ENCODE measurements around the gene SVOPL. TPM values are rescaled to one million over a fixed set of nuclear protein-coding genes. Genes with fewer than 3 reads are reported as not detected.

SVOPL gene
- total RNA-seq, 2 donors from 2014 or later = 3.7 TPM; not detected in 1

DNA sequence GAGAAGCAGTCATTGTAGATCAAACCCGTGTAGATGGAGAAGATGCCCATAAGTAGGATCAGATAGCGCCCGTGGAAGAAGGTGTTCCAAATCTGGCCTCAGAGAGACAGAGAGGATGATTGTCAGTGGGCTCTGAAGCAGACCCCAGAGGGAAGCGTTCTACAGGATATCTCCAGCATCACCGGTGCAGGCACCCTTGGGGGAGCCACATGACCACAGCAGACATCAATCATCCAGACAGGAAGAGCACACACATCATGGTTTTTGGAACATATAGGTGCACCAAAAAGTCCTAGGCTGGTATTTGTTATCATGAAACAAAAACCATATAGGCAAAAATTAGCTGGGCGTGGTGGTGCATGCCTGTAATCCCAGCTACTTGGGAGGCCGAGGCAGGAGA lies 44.0 kb upstream of the SVOPL start:
- H3K27ac ChIP-seq = no peak overlapping the region
- H3K9me3 ChIP-seq = no peaks in the 10 kb centered on the region
- H3K36me3 ChIP-seq = no peaks in the 10 kb centered on the region
- H3K4me1 ChIP-seq (ENCODE audit: control insufficient read depth in 1 of 2, low read depth in 2 of 2) = no peaks in the 10 kb centered on the region
- no peak for DNase-seq (ENCODE audit: low spot score)
- no peaks in the 10 kb centered on the region for H3K27me3 ChIP-seq (replicated peaks; ENCODE audit: insufficient read depth)
- no peak for ATAC-seq (ENCODE audit: insufficient number of reproducible peaks, low FRiP score, low read depth)
- H3K4me3 ChIP-seq = no peak overlapping the region
- TF ChIP-seq CTCF (IDR thresholded peaks at IDR 0.05) = no peak

GRCh38 chr7:138741453-138741735 lies 40.2 kb upstream of the SVOPL start:
- no peak for DNase-seq (ENCODE audit: low spot score)
- no peaks in the 10 kb centered on the region for H3K9me3 ChIP-seq
- TF ChIP-seq CTCF (IDR thresholded peaks at IDR 0.05) = no peak

GRCh38 chr7:138739859-138740258 lies 38.7 kb upstream of the SVOPL start:
- Histone ChIP-seq H3K36me3 (no peaks in the 10 kb centered on the region), H3K27me3 (replicated peaks; ENCODE audit: insufficient read depth) (no peaks in the 10 kb centered on the region), H3K4me1 (ENCODE audit: control insufficient read depth in 1 of 2, low read depth in 2 of 2) (no peaks in the 10 kb centered on the region), H3K4me3 (no peak overlapping the region), H3K9me3 (no peaks in the 10 kb centered on the region), H3K27ac (no peak overlapping the region)
- TF ChIP-seq CTCF (IDR thresholded peaks at IDR 0.05) = no peak
- no peak for DNase-seq (ENCODE audit: low spot score)
- no peak for ATAC-seq (ENCODE audit: insufficient number of reproducible peaks, low FRiP score, low read depth)

More at GRCh38 chr7:138741453-138741735, 40.2 kb upstream of the SVOPL start:
- Histone ChIP-seq H3K36me3 (no peaks in the 10 kb centered on the region), H3K27me3 (replicated peaks; ENCODE audit: insufficient read depth) (no peaks in the 10 kb centered on the region), H3K4me3 (no peak overlapping the region), H3K27ac (no peak overlapping the region), H3K4me1 (ENCODE audit: control insufficient read depth in 1 of 2, low read depth in 2 of 2) (no peaks in the 10 kb centered on the region)
- no peak for ATAC-seq (ENCODE audit: insufficient number of reproducible peaks, low FRiP score, low read depth)

DNA sequence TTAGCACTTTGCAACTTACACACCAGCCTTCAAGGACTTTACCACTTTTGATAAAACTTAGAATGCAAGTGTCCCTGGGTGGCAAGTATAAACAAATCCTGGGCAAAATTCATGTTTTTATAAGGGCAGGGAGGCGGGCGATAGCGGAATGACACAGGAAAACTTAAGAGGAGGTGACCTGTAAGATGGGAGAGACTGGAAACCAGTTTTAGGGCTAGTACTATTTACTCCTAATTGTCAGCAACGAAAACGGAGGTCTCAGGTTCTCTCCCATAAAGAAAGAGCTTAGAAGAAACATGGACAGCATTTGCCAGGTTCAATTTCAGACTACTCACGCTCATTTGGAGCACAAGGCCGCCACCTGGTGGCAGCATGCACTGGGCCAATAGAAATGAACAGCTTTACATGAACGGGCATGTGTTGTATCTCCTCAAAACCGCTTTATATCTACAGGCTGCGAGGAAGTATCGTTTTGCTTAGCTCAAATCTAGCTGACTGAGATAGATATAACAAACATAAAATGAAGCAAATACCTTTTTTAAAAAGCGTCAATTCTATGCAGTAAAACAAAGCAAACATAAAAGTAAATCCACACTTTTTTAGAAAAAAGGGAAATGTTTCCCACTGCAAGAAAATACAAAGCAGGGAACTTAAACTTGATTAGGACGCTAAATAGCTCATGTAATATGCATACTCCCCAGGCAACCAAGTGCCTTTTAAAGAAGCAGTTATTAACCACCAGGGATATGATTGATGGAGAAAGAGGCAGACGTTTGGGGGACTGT lies 37.6 kb upstream of the SVOPL start:
- H3K4me1 ChIP-seq (ENCODE audit: control insufficient read depth in 1 of 2, low read depth in 2 of 2) = no peaks in the 10 kb centered on the region
- DNase-seq (ENCODE audit: low spot score) (peak; percentile 19), ATAC-seq (ENCODE audit: insufficient number of reproducible peaks, low FRiP score, low read depth) (no peak)
- no peak overlapping the region for H3K4me3 ChIP-seq
- TF ChIP-seq CTCF (IDR thresholded peaks at IDR 0.05) = peak; percentile 65
- no peaks in the 10 kb centered on the region for H3K27me3 ChIP-seq (replicated peaks; ENCODE audit: insufficient read depth)
- H3K27ac ChIP-seq = no peak overlapping the region
- H3K36me3 ChIP-seq = no peaks in the 10 kb centered on the region
- no peaks in the 10 kb centered on the region for H3K9me3 ChIP-seq

DNA sequence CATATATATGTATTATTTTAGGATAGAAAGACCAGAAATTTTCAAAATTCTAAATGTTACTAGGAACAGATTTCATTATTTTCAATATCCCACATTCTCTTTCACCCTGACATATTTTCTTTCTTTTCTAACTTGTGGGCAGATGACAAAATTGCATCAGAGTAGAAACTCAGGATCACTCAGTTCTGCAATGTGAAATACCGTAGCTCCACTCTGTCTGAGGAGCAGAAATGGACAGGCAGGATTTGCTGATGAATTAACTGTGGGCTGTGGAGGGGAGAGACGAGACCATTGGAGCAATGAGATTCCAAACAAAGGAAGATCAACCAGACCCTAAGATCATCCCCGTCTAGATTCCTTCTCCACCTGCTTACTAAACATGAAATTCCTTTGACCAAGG lies 37.0 kb upstream of the SVOPL start:
- ATAC-seq (ENCODE audit: insufficient number of reproducible peaks, low FRiP score, low read depth) = no peak
- H3K4me1 ChIP-seq (ENCODE audit: control insufficient read depth in 1 of 2, low read depth in 2 of 2) = no peaks in the 10 kb centered on the region
- no peak overlapping the region for H3K4me3 ChIP-seq
- no peak overlapping the region for H3K27ac ChIP-seq
- TF ChIP-seq CTCF (IDR thresholded peaks at IDR 0.05) = no peak
- H3K9me3 ChIP-seq = no peaks in the 10 kb centered on the region
- DNase-seq (ENCODE audit: low spot score) = no peak
- no peaks in the 10 kb centered on the region for H3K27me3 ChIP-seq (replicated peaks; ENCODE audit: insufficient read depth)
- H3K36me3 ChIP-seq = no peaks in the 10 kb centered on the region

Data from thoracic aorta (tissue), 2 donors.